NOMO-1 treated with DMSO at 0.1 percent for 48 hours (cell line): ENCODE results near the gene PCDH9.
"Not testable (repeated sequence)": the region's sequence is repeated elsewhere in the genome, so short reads cannot be mapped to it uniquely, and the experiment has no call there.

Source experiments
- DNase-seq: peaks from one replicate; lab custom pipeline; 2025; ENCODE audit not compliant: unreplicated experiment; lab: John Stamatoyannopoulos, UW

Gene PCDH9

DNA sequence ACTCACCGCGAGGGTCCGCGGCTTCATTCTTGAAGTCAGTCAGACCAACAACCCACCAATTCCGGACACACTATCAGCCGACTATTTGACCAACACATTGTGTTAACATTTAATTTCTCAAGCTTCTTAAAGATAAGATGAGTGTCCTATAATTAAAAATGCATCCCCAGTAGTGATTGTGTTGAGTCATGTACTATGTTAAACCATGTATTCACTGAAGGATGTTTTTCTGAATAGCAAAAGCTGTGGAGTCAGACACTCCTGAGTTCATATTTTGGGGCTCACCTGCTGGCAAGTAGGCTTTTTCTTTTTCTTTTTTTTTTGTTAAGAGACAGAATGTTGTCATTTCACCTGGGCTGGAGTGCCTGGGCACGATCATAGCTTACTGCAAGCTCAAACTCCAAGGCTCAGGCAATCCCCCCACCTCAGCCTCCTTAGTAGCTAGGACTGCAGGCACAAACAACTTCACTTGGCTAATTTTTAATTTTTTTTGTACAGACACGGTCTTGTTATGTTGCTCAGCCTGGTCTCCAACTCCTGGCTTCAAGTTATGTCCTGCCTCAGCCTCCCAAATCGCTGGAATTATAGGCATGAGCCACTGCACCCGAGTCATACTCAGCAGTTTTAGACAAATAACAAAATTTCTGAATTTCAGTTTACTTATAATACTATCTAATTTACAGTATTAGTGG lies 606.9 kb downstream of the PCDH9 start:
- DNase-seq, result no peak

DNA sequence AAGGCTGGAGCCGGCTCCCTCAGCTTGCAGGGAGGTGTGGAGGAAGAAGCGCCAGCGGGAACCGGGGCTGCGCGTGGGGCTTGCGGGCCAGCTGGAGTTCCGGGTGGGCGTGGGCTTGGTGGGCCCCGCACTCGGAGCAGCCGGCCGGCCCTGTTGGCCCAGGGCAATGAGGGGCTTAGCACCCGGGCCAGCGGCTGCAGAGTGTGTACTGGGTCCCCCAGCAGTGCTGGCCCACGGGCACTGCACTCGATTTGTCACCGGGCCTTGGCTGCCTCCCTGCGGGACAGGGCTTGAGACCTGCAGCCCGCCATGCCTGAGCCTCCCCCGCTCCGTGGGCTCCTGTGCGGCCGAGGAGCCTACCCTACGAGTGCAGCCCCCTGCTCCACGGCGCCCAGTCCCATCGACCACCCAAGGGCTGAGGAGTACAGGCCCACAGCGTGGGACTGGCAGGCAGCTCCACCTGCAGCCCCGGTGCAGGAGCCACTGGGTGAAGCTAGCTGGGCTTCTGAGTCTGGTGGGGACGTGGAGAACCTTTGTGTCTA lies 608.2 kb downstream of the PCDH9 start:
- not testable (repeated sequence) for DNase-seq

DNA sequence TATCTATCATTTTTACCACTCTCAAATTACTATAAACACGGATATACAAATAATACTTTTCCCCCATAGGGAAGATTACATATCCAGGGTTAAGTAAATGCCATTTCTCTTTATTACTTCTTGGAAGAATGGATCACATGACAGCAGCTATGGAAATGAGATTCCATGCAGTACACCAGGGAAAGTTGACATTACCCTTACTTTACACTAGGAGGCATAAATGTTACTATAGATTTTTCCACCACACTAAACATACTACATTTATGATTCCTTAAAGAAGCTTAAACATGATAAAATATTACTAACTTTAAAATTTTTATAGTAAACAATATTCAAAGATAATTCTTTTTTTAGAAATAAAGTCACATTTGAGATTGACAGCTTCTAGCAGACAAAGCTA lies 611.4 kb downstream of the PCDH9 start:
- DNase-seq, result no peak

DNA sequence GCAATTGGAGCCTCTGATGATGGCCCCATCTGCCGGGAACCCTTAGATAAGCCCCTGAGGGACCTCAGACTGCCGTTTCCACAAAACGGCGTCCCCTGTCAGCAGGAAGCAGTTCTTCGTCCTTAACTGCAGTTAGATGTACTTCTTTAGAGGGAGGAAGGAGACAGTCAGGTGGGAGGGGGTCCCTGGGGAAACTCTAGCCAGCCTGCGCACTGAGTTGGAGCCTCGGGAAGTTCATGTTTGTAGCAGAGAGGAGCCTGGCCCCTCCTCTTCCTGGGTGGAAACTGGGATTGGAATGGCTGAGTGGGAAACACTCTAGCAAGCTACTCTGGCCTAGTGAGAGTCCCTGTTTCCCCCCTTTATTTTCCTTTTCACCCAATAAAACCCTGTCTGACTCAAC lies 612.4 kb downstream of the PCDH9 start:
- DNase-seq, result no peak

DNA sequence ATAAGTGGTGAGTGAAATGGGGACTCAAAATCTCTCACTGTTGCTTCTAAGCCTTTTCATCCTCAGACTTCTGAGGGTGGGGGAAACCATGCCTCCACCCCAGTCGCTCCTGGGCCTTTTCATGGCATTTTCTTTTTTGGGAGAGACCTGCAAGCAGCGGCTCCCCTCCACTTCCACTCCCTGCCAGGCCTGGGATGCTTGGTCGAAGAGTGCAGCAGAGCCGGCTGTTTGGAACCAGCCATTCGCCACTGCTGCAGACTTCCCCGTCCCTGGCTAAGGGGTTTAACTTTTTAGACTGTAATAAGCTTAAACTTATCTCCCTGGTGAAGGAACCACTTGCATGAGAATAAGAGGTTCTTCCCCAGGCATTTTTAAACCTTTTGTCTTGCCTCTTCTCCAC lies 617.2 kb downstream of the PCDH9 start:
- no peak for DNase-seq

DNA sequence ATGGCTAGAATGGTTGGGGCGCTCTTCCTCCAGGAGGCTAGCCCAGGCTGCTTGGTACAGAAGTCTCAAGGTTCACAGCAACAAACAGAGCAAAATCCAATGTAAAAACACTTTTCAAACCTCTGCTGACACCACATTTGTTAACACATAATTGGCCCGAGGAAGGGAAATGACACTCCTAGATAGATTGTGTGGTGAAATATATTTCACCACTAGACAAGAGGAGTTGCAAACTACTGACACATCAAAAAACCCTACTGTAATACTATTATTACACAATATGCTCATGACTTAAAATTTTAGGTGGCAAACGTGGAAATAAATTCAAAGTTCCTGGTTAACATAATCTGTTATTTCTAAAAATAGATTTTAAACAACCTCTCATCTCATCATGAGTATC lies 643.6 kb downstream of the PCDH9 start:
- peak; percentile 91 for DNase-seq

DNA sequence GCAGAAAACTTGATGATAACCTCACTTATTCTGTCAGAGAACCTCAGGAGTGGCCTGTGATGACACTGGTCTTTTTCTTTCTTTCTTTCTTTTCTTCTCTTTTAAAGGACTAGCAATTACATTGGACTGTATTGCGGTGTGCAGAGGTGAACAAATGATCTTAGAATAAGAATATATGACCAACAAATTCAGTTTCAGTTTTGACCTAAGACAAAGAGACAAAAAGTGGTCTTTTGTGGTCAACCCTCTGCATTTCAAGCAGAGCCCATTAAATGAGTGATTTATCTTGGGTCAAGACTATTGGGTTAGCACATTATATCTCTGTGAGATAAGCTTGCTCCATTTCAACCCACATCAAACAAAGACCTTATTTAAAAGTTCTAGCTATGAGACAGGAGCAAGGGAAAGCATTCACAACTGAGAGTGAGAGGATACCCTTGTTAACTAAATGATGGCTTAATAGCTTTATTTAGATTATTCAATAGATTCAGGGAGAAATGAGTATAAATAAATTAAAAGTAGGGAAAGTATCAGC lies 644.4 kb downstream of the PCDH9 start:
- DNase-seq, result no peak

DNA sequence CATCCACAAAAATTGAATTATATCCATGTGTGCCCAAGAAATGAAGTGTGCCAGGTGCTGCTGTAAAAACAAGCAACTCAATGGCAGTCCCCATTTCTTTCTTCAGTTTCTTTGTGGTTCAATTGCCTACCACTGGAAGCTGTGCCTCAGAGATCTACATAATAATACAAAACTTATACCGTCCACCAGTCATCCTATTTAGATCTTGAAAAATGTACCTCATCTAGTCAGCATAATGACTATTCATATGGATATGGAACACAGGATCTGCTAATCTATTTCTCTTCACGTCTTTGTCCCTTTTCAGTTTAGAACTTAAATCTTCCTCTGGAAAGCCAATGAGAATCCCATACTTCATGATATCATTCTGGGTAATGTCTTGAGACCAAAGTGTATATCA lies 648.5 kb downstream of the PCDH9 start:
- no peak for DNase-seq

DNA sequence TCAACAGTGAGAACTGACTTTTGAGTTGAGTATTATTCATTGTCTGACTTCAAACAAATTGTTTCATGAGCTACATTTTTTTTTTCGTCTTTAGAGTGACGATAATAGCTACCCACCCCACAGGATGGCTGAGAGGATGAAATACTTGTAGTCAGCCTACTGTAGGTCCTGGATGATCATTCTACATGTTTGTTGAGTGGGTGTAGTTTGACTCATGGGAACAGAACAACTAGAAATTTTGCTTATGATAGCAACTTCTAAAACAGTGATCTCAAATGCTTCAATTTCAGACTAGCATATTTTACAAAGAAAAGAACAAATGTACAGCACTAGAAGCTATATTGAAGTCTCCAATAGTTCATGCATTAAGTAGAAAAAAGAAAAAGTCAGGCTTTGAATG lies 651.8 kb downstream of the PCDH9 start:
- no peak for DNase-seq

DNA sequence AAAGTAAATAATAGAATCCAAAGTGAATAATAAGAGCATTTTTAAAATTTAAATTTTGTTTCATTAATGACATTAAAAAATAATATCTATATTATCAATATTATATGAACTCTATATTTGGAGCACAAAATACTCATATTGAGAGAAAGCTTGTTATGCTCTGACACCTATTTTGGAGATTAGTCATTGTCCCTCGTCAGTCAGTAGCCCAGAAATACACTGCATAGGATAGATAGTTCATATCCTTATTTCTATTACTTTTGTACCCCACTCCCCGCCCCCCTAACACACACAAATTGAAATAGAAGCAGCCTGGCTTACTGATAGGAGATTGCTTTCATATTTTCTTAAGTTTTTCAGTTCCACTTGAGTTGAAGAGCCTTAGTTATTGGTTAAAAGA lies 652.8 kb downstream of the PCDH9 start:
- DNase-seq, result no peak

DNA sequence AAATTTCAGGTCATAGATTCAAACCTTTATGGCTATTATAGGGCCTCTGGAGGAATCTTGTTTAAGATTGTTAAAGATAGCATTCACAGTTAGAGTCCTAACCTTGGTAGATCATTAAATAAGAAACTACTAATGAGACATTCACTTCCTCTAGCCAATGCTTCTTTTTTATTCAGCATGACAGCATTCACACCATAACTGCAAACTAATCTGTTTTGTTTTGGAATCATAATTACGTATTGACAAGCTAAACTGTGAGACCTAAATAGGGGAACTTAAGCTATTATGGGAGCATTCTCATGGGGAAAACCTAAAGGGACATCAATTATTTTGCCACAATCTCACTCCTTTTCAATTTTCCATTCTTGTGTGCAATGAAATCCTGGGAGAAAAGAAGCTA lies 653.8 kb downstream of the PCDH9 start:
- DNase-seq, result no peak

DNA sequence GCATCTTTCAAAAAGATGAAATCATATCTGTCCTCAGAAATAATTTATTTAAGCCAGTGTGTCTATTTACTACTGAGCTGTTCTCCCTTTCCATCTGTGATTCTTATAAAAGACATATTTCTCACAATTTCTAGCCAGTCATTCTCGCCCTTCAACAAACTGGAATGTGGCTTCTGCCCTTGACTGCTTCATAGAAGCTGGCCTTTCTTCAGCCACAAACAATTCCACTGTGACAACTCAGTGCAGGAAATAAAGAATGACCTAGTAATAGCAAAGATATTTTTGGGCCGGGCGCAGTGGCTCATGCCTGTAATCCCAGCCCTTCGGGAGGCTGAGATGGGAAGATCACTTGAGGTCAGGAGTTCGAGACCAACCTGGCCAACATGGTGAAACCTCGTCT lies 655.5 kb downstream of the PCDH9 start:
- DNase-seq, result no peak

DNA sequence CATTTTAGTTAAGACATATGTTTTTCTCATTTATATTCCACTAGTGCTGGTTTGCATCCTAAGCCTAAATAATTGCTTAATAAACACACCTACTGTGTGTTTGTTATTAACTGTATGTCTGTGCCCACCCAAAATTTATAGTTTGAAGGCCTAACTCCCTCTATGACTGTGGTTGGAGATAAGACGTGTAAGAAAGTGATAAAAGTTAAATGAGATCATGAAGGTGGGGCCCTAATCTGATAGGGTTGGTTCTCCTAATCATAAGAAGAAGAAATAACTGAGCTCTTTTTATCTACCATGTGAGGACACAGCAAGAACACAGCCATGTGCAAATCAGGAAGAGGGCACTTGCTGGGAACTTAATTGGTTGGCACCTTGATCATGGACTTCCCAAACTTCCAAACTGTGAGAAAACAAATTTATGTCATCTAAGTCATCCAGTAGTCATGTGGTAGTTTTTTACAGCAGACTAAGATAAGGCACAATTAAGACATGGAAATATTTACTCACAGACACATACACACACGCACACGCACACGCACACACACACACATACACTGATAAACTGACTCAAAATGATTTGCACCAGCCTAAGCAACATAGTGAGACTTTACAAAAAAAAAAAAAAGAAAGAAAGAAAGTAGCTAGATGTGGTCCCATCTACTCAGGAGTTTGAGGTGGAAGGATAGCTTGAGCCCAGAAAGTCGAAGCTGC lies 662.1 kb downstream of the PCDH9 start:
- no peak for DNase-seq

DNA sequence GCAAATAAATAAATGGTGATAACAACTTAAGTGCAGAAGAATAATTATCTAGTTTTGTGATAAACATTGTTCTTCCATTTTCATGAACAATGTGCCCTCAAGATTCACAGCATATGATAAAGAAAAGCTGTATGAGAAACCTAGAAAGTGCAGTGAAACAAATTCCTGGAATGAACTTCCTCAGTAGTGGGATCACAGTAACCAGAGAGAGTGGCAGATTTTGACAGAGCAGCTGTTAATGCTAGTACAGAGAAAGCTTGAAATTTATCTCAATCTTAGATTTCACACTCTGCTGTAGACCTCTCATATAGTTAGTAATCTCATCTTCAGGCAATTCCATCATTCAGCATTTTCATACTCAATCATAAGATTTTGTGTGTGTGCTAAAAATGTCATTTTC lies 664.9 kb downstream of the PCDH9 start:
- no peak for DNase-seq

DNA sequence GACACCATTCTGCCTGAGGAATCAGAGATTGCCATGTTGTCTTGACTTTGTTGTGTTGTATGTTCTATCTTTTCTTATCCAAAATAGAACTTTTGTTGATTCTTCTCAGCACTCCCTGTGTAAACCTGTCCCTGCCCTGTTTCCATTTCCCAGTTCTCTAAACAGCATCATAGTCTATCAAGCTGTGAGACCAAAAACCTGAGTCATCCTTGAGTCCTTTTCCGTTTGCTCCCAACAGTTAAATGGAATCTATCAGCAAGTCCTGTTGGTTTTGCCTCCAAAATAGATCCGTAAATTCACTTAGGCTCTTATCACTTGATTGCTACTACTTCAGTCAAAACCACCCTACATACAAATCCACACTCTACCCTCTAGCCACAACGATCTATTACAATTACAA lies 667.1 kb downstream of the PCDH9 start:
- DNase-seq, result no peak

DNA sequence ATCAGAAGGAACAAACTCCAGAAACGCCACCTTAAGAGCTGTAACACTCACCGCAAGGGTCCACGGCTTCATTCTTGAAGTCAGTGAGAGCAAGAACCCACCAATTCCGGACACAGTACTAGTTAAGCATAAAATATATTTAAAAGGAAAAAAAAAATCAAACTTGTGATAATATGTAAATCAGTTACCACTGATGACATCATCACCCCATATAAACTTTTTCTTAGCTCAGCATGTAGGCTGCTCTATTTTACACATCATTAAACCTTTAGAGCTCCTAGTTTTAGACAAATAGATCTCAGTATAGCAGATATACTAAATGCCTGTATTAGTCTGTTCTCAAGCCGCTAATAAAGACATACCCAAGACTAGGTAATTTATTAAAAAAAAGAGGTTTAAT lies 668.1 kb downstream of the PCDH9 start:
- DNase-seq, result no peak

DNA sequence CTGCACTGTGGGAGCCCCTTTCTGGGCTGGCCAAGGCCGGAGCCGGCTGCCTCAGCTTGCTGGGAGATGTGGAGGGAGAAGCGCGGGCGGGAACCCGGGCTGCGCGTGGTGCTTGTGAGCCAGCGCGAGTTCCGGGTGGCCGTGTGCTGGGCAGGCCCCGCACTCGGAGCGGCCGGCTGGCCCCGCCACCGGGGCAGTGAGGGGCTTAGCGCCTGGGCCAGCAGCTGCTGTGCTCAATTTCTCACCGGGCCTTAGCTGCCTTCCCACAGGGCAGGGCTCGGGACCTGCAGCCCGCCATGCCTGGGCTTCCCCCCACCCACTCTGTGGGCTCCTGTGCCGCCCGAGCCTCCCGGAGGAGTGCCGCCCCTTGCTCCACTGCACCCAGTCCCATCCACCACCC lies 669.1 kb downstream of the PCDH9 start:
- no peak for DNase-seq

DNA sequence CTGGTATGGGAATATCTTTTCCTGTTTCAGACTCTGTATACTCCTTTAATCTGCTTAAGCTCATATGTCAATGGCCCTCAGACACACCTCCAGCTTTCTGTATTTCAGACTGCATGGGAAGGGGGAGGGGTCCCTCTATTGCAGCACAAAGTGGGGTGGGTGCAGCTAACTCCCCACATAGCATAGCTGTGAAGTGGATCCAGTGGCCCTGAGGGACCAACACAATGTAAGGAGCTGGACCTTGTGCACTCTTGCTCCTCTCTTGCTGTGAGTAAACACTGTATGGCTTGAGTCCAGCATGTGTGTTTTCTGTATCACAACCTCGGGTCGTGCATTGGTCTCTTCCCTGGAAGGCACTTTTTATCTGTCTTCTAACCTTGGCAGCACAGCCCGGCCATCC lies 669.9 kb downstream of the PCDH9 start:
- DNase-seq, result no peak

DNA sequence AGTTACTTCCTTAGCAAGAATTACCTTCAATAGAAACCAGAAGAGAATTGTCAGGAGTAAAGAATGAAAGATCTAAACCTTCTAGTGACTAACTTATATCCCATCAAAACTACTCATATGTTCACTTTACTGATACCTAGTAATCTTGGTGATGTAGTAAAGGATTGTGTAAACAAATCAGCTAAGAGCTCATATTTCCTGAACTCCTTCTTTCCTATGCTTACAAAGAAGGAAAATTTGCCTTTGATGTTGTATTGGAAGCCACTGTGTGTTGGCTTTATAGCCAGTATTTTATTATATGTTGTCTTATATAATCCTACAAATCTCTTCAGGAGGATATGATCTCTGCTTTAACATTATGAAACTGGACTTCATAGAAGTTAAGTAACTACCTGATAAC lies 671.0 kb downstream of the PCDH9 start:
- no peak for DNase-seq

DNA sequence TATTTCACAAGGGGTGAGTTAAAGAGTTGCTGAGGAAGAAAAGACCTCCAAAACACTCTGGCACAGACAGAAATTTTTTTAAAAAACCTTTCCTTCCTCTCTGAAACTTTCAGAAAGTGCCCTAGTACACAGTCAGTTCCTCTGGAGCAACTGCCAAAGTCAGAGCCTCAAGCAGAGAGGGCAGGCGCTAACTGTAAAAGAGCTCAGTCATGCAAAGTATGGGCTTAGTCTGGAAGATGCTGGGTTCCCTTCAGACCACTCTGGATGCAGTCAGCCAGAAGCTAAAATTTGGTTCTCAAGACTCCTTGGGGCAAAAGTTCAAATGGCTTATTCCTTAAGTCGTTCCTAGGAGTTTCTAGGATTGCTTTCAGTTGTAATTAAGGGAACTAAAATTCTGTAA lies 671.6 kb downstream of the PCDH9 start:
- DNase-seq, result peak; percentile 85

DNA sequence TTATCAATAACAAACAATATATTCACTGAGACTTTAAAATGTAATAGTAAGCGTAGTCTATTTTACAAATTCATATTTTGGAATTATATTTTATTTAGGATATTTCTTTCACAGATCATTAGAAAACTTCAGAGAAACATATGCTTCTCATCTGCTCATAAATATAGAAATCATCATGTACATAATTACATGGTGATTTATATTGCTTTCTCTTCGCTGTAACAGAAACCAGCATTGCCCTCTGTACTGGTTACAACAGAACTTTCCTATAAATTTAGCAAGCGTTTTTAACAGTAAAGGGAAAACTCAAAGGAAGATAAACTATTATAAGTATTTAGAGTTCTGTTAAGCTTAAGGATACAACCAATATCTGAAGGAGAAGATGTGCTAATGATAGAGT lies 672.8 kb downstream of the PCDH9 start:
- DNase-seq, result no peak

DNA sequence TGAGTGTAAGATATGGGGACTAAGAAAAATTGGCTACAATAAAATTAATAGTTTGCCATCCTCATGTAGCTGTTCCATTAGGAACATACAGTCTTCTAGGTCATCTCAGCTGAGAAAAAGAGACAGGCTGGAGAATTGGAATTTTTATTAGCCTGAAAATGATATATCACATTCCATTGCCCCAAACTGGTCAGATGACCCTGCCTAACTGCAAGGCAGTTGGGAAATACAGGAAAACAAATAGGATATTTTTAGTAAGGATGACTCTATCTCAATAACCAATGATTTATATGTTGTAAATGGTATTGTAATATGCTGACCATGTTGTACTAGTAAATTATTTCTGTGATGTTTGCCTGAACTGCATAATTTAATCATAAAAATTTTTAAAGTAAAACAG lies 673.8 kb downstream of the PCDH9 start:
- DNase-seq, result no peak
